HG02938 (cell line): Measurements from ENCODE around the gene ELAVL1.
"Not testable (repeated sequence)": the region's sequence is repeated elsewhere in the genome, so short reads cannot be mapped to it uniquely, and the experiment has no call there.

Experiments used
- ATAC-seq: cut with Tn5 transposase; IDR thresholded peaks from one replicate; pipeline ENCODE4 v1.9.1; 2021; ENCODE audit warnings: mild to moderate bottlenecking, moderate library complexity; ENCODE audit not compliant: unreplicated experiment

ELAVL1 gene

DNA sequence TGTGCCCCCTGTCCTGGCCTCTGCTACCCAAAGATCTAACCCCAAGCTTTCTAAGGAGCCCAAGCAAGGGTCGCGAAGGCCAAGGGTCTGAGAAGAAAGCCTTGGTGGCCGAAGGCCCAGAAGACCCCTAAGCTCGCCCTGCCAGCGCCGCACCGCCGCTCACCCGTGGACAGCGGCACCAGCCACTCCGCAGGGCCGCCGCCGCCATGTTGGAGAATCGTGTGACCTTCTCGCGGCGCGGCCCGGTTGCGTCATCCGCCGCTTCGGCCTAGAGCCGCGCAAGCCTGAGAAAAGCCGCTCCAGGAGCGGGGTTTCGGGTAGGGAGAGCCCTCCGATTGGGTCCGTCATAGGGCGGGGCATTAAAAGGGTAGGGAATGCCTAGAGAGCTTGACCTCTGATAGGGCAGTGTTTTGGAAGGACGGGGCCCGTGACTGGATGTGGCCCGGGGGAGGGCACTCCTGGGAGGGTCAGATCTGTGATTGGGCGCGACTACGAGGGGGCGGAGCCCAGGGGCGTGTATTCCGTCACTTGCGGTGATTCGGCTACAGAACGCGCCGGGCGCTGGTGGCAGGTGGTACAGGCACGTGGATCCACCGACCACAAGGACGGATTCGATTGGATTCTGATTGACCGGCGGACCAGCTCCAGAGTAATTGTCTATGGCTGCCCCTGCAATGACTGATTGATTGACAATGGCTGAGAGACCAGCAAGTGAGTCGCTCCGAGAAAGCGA is 61.8 kb downstream of the ELAVL1 start, which contains the start of gene TIMM44:
Gene TIMM44 (minus strand): TSS at position 223 of the 733 bp plus-strand sequence. CDS start 15 bp downstream, at position 208.
- peak; percentile 95 for ATAC-seq

DNA sequence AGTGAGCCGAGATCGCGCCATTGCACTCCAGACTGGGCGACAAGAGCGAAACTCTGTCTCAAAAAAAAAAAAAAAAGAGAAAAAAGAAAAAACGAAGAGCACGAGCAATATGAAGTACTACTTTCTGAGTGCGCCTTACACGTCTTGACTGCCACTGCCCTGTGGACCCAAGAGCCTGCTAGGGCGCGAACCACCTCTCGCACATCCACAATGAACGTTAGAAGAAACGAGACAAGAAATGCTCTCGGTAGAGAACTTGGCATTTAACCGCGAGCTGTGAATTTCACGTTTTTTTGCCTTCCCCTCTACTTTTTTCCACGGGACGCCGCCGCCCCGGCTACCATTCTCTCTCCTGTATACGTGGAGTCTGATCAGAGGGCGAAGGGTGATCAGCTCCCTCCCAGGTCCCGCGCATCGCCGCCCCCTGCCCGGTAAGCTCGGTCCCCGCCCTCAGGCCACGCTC is 62.4 kb downstream of the ELAVL1 start:
- no peak for ATAC-seq

DNA sequence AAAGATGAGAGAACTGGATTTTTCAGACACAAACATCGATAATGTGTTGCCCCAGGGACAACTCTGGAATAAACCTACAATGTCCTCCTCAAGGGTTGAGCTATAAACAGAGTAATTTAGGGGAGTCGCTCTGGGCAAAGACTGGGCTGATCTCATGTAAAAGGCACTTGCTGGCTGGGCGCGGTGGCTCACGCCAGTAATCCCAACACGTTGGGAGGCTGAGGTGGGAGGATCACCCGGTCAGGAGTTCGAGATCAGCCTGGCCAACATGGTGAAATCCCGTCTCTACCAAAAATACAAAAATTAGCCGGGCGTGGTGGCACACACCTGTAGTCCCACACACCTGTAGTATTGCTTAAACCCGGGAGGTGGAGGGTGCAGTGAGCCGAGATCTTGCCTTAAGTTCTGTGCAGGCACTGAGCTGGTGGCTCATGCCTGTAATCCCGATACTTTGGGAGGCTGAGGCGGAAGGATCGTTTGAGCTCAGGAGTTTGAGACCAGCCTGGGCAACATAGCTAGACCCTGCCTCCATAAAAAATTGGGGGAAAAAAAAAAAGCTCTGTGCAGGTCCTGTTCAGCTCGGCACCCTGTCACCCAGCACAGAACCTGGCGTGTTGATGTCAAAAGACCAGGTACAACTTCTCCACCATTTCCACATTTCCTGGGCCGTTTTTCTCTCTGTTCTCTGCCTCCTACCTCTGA is 63.4 kb downstream of the ELAVL1 start:
- no peak for ATAC-seq

DNA sequence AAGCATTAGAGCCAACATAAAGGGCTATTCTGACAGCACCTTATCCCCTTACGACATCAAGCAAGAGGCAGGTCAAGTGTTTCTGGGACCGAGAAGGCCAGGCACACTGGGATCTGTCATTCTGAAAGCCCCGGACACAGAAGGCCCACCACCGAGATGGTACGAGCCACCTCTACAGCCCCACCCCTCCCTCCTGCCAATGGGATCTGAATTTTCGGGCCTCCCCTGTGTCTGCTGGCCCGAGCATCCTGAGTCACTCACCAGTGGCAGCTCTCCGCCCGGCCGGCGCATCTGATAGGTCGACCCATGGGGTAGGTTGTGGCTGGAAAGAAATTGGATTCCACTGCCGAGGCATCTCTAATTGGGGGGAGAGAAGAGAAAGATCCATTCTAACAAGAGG is 64.6 kb downstream of the ELAVL1 start:
- ATAC-seq: no peak

DNA sequence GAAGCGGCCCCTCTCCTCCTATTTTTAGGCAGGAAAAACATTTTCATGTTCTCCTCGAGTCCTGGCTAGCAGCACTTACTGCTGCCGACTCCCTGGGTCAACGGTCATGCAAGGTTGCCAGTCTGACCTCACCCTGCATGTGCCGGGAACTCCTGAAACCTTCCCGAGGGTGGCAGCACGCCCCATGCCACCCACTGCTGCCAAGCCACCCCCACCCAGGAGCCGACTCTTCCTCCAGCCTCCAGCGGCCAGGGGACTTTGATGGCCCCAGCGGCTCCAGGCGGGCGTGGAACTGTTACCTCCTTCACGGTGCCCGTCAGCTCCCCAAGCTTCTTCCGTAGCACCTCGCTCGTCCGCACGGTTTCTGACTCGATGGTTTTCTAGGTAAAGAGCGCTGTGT is 70.7 kb downstream of the ELAVL1 start:
- ATAC-seq: no peak

DNA sequence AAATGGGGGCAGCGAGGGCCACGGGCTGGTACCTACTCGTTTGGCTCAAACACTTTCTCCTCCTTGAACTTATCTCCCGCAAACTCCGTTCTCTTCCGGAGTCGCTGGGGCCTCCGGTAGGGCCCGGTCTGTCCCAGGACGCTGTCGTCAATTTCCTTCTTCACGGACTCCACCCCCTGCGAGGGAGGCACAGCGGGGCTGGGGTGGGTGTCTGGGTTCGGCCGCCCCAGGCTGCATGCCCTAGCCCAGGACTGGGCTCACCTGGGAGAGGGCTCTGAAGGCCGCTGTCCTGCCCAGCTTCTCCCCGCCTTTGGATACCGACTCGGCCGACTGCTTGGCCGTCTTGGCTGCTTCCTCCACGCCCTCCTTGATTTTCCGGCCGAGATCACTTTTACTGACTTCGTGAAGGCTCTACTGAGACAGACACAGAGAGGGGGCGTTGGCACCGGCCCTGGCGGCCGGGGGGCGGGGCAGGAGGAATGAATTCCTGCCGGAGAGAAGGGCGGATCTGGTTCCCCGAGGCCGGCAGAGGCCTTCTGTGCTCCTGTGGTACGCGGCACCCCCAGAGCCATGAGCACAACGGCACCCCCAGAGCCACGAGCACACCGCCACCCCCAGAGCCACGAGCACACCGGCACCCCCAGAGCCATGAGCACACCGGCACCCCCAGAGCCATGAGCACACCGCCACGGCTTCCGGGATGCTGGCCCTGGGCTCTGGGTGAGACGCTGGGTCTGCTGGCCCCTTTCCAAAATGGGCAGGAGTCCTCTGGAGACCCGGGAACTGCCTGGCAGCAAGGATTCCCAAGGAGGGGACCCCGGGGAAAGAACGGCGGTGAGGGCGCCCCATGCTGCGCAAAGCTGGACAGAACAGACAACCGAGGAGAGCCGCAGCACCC is 71.4 kb downstream of the ELAVL1 start:
- ATAC-seq: no peak

DNA sequence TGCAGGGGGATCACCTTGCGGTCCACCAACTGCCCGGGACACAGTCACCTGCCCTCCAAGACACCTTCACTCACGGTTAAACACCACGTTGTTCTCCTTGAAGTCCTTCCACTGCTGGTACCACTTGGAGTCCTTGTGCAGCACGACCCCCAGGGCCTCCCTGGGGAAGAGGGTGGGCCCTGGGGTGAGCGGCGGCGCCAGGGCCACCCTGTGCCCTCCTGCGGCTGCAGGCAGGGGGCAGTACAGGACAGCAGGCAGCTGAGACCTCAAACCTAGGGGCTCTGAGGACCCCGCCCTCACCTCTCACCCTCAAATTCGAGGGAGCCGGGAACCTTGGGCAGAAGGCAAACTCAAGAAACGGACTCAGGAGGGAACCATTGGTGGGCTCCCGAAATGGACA is 72.0 kb downstream of the ELAVL1 start:
- no peak for ATAC-seq

DNA sequence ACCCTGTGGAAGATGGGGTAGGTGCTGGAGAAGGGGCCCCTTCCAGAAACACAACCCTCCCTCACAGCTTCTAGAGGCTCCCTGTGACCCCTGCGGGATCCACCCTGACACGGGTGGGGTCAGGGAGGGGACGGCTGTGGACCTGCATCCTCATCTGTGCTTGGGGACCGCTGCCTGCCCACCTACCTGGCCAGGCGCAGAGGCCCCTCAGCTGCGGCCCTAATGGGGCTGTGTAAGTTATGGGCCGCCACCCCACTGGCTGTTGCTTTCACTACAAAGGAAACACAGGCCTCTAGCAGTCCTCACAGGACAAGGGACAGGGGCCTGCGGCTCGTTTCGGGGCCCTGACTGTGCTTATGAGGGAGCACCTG is 72.5 kb downstream of the ELAVL1 start:
- no peak for ATAC-seq

DNA sequence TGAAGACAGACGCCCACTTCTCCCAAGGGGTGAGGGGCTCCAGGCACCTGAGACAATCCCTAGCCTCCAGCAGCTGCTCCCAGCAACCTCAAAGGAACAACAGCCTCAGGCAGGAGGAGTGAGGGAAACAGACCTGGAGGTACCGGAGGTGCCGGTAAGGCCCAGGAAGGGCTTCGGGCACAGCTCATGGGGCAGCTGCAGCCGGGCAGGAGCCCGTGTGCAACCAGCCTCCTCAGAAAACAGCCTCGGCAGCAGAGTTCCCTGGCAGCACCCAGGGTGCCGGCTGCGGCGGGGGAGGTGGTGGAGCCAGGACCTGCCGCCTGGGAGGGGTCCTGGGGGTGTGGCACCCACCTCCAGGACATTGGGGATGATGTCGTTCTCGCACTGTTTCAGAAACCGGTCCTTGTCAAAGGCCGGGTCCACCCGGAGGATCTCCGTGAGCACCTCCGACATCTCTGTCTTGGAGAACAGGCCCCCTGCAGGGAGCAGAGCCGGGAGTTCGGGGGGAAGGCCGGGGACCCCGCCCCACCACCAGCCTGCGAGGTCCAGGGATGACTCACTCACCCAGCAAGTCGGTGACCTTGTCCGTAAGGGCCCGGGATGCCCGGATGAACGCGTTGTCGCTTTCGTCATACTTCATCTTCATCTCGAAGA is 73.0 kb downstream of the ELAVL1 start:
- ATAC-seq: no peak

DNA sequence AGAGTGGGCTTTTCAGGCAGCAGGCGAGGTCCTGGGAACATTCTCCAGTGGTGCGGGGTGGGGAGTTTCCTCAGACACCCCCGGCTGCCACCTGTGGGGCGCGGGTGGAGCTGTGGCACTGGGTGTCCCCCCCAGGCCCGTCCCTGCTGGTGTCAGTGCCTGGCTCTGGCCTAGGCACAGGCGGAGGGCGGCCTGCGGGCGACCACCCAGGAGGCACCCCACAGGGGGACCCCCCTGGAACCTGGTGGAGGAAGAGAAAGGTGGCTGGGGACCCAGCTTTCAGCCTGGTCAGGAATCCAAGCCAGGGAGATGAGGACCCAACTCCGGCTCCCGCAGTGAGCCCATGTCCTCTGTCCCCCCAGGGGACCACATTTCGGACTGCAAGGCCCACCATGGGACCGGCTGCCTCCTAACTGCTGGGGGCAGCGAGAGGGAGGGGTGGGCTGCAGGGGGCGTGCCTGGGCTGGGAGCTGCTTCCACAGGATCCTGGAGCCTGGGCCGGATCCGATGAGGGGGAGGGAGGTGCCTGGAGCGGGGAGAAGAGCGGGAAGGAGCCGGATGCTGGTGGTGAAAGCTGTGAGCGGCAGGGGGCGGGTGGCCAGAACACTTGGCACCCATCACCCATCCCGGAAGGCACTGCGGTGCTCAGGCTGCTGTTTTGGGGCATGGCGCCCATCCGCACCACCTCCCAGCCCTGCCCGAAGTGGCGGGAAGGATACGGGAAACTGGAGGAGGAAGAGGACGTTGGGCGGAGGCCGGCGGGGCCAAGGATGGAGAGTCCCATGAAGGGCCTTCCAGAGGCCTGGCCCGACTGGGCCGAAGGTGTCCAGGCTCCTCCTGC is 74.0 kb downstream of the ELAVL1 start:
- no peak for ATAC-seq

DNA sequence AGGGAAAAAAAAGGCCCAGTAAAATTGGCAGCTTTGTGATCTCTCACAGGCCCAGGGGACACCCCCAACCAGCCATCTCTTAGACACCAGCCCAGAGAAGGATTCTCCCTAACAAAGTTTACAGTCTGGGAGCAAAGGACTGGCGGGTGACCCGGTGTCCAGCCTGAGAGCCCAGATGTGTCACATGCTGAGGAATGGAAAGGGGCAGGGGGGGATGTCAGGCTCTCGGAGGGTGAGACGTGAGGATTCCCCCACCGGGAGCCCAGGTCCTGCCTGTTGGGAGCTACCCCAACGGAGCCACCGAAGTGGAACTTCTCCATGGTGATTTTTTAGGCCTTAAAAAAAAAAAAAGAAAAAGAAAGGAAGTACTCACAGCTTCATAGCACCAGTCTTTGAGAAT is 74.7 kb downstream of the ELAVL1 start:
- ATAC-seq: no peak

DNA sequence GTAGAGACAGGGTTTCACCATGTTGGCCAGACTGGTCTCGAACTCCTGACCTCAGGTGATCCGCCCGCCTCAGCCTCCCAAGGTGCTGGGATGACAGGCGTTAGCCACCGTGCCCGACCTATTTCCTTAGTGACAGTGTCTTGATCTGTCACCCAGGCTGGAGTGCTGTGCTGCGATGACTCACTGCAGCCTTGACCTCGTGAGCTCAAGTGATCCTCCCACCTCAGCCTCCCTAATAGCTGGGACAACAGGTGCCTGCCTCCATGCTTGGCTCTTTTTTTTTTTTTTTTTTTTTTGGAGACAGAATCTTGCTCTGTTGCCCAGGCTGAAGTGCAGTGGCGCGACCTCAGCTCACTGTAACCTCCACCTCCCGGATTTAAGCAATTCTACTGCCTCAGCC is 75.4 kb downstream of the ELAVL1 start:
- ATAC-seq: not testable (repeated sequence)

DNA sequence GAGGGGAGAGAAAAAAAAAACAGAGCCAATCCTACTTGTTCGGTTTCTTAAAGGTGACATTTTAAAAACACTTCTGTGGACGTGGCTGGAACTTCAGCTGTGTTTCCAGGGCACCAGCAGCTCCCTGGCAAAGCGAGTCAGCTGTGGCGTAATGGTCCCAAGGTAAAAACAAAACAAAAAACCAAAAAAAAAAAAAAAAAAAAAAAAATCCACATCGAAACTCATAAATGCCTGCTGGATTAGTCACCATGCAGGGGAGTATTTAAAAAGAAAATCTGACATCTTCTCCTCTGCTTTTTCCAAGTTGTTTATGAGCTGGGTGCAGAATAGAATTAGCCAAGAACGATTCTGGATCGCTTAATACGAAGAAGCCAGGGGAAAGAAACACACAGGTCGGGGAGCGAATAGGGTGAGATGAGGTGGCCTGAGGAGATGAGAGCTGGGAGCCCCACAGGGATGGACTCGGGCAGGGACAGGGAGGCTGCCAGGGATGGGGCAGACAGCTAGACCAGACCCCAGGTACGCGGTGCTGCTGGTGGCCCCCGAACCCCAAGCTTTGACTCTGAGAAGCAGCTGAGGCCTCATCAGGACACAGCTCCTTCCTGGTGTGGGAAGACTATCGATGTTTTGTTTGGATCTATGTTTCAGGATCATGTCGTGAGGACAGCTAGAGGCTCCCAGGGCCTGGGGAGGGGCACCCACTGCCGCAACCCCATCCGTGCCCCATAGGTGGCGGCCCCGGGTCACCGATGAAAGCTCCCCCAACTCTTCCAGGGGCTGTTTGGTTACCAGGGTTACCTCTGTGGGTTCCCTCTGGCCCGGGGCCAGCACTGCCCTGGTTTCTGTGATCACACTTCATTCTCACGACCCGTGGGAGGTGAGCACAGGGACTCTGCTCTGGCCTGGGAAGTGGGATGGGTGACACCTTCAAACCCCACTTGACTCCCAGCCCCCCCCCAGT is 76.4 kb downstream of the ELAVL1 start:
- no peak for ATAC-seq

DNA sequence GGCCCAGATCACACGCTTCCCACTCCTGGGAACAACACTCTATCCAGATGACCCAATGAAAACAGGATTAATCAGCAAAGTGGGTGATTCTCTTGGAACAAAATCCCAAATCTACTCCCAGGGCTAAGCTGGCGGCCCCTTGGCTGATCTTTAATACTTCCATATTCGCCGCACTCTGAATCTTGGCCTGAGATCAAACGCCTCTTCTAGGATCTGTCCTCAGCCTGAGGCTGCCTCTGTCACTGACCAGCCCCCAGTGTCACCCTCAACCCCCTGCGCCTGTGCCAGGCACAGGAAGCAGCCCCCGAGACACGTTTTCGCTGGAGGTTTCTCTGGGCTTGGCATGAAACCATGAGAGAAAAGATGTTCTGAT is 77.1 kb downstream of the ELAVL1 start:
- no peak for ATAC-seq

DNA sequence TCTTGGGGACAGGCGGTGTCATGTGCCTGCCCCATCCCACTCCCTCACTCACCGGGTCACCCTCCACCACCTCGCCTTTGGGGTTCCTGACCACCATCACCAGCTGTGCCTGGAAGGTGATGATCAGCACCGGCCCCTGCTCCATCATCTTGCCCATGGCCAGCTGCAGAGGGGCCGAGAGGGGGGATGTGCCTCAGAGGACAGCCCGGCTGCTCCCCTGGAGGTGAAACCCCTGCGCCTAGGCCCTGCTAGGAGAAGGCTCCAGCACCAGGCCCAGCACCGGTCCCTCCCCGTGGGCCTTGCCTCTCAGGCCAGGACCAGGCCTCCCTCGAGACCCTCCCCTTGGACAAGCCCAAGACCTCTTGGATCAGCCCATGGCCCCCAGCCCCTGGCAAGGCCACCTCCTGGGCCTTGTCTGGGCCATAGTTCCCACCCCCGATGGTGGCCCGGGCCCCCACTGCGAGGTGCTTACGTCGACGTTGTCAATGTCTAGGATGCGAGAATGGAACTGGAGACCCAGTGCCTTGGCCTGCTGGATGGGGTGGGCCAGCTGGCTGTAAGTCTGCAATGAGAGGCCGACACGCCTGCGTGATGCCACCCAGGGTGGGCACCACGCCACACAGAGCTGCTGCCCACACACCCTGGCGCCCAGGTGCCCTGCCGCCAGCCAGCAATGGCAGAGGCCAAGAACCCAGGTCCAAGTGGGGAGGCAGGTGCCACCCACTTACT is 77.7 kb downstream of the ELAVL1 start:
- ATAC-seq: no peak

DNA sequence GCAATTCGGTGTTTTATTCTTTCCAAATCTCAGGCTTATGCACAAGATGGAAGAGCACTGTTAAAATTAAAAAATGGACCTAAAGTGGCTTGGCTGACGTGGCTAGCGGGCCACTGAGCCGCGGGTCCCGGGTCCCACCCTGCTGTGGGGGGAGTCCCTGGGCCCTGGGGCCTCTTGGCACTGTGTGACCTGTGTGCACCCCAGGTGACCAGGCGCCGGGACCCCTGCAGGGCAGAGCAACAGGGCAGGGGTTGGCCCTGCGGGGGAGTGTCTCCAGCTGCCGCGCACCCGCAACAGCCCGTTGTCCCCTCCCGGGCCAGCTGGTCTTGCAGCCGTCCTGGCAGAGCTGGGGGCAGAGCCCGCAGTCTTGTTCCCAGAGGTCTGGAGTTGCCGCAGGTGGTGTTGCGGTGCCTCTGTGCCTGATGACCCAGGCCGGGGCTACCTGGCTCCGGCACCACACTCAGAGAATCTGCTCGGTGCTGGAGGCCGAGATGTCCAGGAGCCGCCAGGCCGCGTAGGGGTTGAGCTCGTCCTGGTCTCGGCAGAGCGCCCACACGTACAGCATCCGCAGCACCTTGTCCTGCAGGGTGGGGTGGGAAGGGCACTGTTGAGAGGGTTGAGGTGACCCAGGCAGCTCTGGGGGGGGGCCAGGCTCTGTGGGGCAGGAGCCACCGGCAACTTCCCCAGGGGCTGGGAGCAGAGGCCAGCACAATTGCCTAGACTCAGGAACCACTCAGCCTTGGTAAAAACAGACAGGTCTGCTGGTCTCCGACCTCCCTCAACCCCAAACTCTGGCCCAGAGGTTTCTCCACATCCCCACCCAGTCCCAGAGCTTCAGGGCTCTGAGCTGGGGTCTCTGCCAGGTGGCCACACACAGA is 78.5 kb downstream of the ELAVL1 start:
- no peak for ATAC-seq

DNA sequence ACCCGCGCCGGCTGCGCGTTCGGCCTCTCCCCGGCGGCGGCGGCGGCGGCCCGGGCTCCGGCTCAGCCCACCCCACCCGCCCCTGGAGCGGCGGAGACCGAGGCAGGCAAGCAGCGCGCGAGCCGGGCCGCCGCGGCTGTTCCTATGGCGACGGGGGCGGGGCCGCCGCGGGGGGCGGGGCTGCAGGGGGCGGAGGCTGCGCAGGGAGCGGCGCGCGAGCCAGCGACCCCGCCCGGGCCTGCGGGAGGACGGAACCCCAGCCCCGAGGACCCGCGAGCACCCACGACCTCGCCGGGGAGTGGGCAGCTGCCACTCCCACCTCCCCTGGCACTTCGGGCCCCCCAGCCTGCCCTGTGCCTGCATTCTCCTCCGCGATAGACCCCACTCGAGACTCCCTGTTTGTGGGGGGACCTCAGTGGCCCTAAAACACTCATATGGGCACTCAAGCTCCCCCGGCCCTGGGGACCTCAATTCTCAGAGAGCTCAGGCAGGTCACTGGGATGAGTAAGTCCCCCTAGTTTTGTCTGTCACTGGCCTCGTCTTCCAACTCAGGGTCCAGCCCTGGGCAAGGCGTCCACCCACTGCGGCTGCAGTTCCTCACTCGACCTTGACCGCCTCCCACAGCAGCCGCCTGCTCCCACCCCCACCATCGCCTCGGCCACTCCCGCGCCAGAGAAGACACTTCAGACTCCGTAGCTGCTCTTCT is 79.3 kb downstream of the ELAVL1 start, which contains the start of gene CTXN1:
Gene CTXN1 (minus strand): TSS at position 115 of the 706 bp plus-strand sequence. CDS start 597 bp downstream, outside the sequence.
- no peak for ATAC-seq
